Lower leg skin (tissue), 3 donors: ENCODE measurements around the gene CEBPA.

Experiments
- CTCF ChIP-seq, 3 donors: fragments of 450-650 bp; IDR thresholded peaks; one replicate each; pipeline ENCODE4 v1.5.1; 2016; ENCODE audit warnings: antibody characterized with exemption in 3 of 3, mild to moderate bottlenecking in 3 of 3, moderate library complexity in 2 of 3
- POLR2A ChIP-seq, 2 donors: fragments of 450-650 bp; IDR thresholded peaks; one replicate each; pipeline ENCODE4 v1.6.1; 2016 to 2017; ENCODE audit warnings: antibody characterized with exemption in 2 of 2, mild to moderate bottlenecking in 1 of 2, moderate library complexity in 1 of 2

GRCh38 chr19:33278023-33278402 is 24.3 kb downstream of the CEBPA start:
- TF ChIP-seq POLR2A (IDR thresholded peaks at IDR 0.05) = no peak
- TF ChIP-seq CTCF (IDR thresholded peaks at IDR 0.05) = no peak
